Activated CD4-positive, alpha-beta T cell treated with anti-CD3 and anti-CD28 coated beads for 36 hours (primary cell): Measurements from ENCODE around the gene MED20. TPM values are rescaled to one million over a fixed set of nuclear protein-coding genes. Genes with fewer than 3 reads are reported as not detected.
A peak's percentile ranks its signal among the peaks of the same experiment; 100 is the strongest.

Source experiments
- ATAC-seq: fragments of 200-7000 bp; cut with Tn5 transposase; one replicate; pipeline ENCODE4 v1.10.0; 2021; ENCODE audit warnings: mild to moderate bottlenecking, moderate library complexity
- CTCF ChIA-PET: fragments of 350-600 bp; sonication (Branson Sonifier 250); formaldehyde crosslinking; loops from one replicate; lab custom pipeline; 2021; ENCODE audit warnings: antibody characterized with exemption; lab: Charles Lee
- POLR2A ChIA-PET: fragments of 350-600 bp; sonication (Branson Sonifier 250); formaldehyde crosslinking; loops from one replicate; lab custom pipeline; 2021; ENCODE audit warnings: antibody characterized with exemption, inconsistent platforms; lab: Charles Lee
- DNase-seq: peaks from one replicate; pipeline ENCODE4 v3.0.0-alpha.2; 2020
- H3K27ac Mint-ChIP-seq: one replicate; pipeline ENCODE4 v1.8.0; 2021; ENCODE audit warnings: mixed read lengths
- H3K27me3 Mint-ChIP-seq: one replicate; pipeline ENCODE4 v1.8.0; 2021; ENCODE audit warnings: mixed read lengths
- H3K36me3 Mint-ChIP-seq: one replicate; pipeline ENCODE4 v1.8.0; 2021; ENCODE audit warnings: low read depth, mixed read lengths
- H3K4me1 Mint-ChIP-seq: one replicate; pipeline ENCODE4 v1.8.0; 2021; ENCODE audit warnings: mixed read lengths
- H3K4me3 Mint-ChIP-seq: one replicate; pipeline ENCODE4 v1.8.0; 2021; ENCODE audit warnings: mild to moderate bottlenecking, moderate library complexity, mixed read lengths
- H3K9me3 Mint-ChIP-seq: one replicate; pipeline ENCODE4 v1.8.0; 2021; ENCODE audit warnings: low read depth, mixed read lengths
- intact Hi-C, 2 experiments: fragments of 100-400 bp; cut with DNase I in 1 of 2; cut with micrococcal nuclease in 1 of 2; formaldehyde crosslinking; loops; one replicate each; pipeline versions ENCODE4 v1.14.2 to v1.15.1; 2022 to 2024; cut with DNase I, micrococcal nuclease
- total RNA-seq, 2 experiments: library from RNA; stranded (reverse); gene quantifications; one replicate each; pipeline ENCODE4 v1.2.3, GENCODE V29; 2021

The MED20 gene
- total RNA-seq = 10 to 100 TPM; 19.4 to 21.6 TPM

GRCh38 chr6:41920921-41921711 is at the start of gene MED20, which contains the start of gene BYSL:
Gene MED20, minus strand, starts transcription at chr6:41921139. Its CDS starts 121 bp downstream, at chr6:41921018.
Gene BYSL, plus strand, starts transcription at chr6:41921499. Its CDS starts 64 bp downstream, at chr6:41921563.
- H3K4me1 Mint-ChIP-seq = peaks cover 49% of the 10 kb centered on the region
- peaks cover 35% of the 10 kb centered on the region for H3K36me3 Mint-ChIP-seq
- DNase-seq (peak; percentile 96), ATAC-seq (peak; percentile 83)
- H3K4me3 Mint-ChIP-seq = peak within 1 kb of the TSS; percentile 99
- H3K27me3 Mint-ChIP-seq = no peaks in the 10 kb centered on the region
- intact Hi-C loops = loop anchor here (1.0 to 5.0 kb wide), 16 partner anchors 15 to 1008 kb away; partner anchors contain the start of genes MRPS10 (in 2 of the 2), TOMM6 (in 2 of the 2), USP49 (in 2 of the 2) and CCND3 (in 1 of the 2)
- POLR2A ChIA-PET = interaction anchor here (1.0 to 1.4 kb wide), 6 partner anchors 21 to 133 kb away, joined by 3 to 15 read pairs (median 4); partner anchors contain the start of genes CCND3, TAF8 and TOMM6
- H3K9me3 Mint-ChIP-seq = no peaks in the 10 kb centered on the region
- CTCF ChIA-PET = interaction anchor here (0.6 to 11.5 kb wide), 38 partner anchors 9 to 1247 kb away, joined by 3 to 189 read pairs (median 4); partner anchors contain the start of genes CCND3, TAF8, TOMM6 and USP49
- H3K27ac Mint-ChIP-seq = peak within 1 kb of the TSS; percentile 98

- DNase-seq (peak; percentile 84), ATAC-seq (peak; percentile 85)
- Mint-ChIP-seq H3K27me3 (no peaks in the 10 kb centered on the region), H3K4me1 (peaks cover 89% of the 10 kb centered on the region), H3K4me3 (peak overlapping the region; percentile 45), H3K36me3 (peaks cover 21% of the 10 kb centered on the region), H3K9me3 (no peaks in the 10 kb centered on the region), H3K27ac (peak overlapping the region; percentile 93)
- CTCF ChIA-PET = interaction anchor here (1.8 kb wide), 1 partner anchor 28 kb away, joined by 3 read pairs; no protein-coding TSS in a partner anchor
- intact Hi-C loops = loop anchor here (1.0 to 10.0 kb wide), 3 partner anchors 12 to 414 kb away; no protein-coding TSS in a partner anchor
- POLR2A ChIA-PET = no interaction called here
These were observed 49.5 kb upstream of the MED20 start for GRCh38 chr6:41970436-41970846.

GRCh38 chr6:41967312-41968287 is 46.7 kb upstream of the MED20 start:
- peaks cover 3% of the 10 kb centered on the region for H3K9me3 Mint-ChIP-seq
- peak overlapping the region; percentile 92 for H3K27ac Mint-ChIP-seq
- ChIA-PET CTCF (interaction anchor here (0.8 to 2.3 kb wide), 10 partner anchors 10 to 83 kb away, joined by 3 to 14 read pairs (median 4); partner anchors contain the start of gene TAF8), POLR2A (interaction anchor here (0.7 to 1.4 kb wide), 6 partner anchors 9 to 72 kb away, joined by 3 to 7 read pairs (median 5); no protein-coding TSS in a partner anchor)
- peaks cover 18% of the 10 kb centered on the region for H3K36me3 Mint-ChIP-seq
- ATAC-seq (peak; percentile 9), DNase-seq (peak; percentile 14)
- no peak overlapping the region for H3K4me3 Mint-ChIP-seq
- intact Hi-C loops = no loop called here
- peaks cover 89% of the 10 kb centered on the region for H3K4me1 Mint-ChIP-seq
- H3K27me3 Mint-ChIP-seq = no peaks in the 10 kb centered on the region

- ATAC-seq (no peak), DNase-seq (peak; percentile 32)
- Mint-ChIP-seq H3K27ac (peak overlapping the region; percentile 92), H3K4me1 (peaks cover 89% of the 10 kb centered on the region), H3K36me3 (peaks cover 14% of the 10 kb centered on the region), H3K9me3 (peaks cover 3% of the 10 kb centered on the region), H3K27me3 (no peaks in the 10 kb centered on the region), H3K4me3 (no peak overlapping the region)
- intact Hi-C loops = no loop called here
- POLR2A ChIA-PET = interaction anchor here (0.7 to 1.4 kb wide), 3 partner anchors 10 to 73 kb away, joined by 3 to 7 read pairs (median 6); no protein-coding TSS in a partner anchor
- CTCF ChIA-PET = interaction anchor here (0.6 to 2.3 kb wide), 6 partner anchors 11 to 84 kb away, joined by 3 to 14 read pairs (median 6); partner anchors contain the start of genes CCND3 and TAF8
These were observed 46.0 kb upstream of the MED20 start for GRCh38 chr6:41966961-41967311.

- peak overlapping the region; percentile 75 for H3K27ac Mint-ChIP-seq
- no peaks in the 10 kb centered on the region for H3K27me3 Mint-ChIP-seq
- CTCF ChIA-PET = interaction anchor here (0.6 to 1.6 kb wide), 5 partner anchors 18 to 75 kb away, joined by 3 to 8 read pairs (median 4); partner anchors contain the start of gene CCND3
- POLR2A ChIA-PET = no interaction called here
- peaks cover 92% of the 10 kb centered on the region for H3K4me1 Mint-ChIP-seq
- H3K4me3 Mint-ChIP-seq = no peak overlapping the region
- DNase-seq (peak; percentile 9), ATAC-seq (no peak)
- H3K9me3 Mint-ChIP-seq = peaks cover 5% of the 10 kb centered on the region
- intact Hi-C loops = no loop called here
- peaks cover 20% of the 10 kb centered on the region for H3K36me3 Mint-ChIP-seq
These were observed 45.4 kb upstream of the MED20 start for GRCh38 chr6:41966214-41966920.

GRCh38 chr6:41965429-41966213 is 44.7 kb upstream of the MED20 start:
- ChIA-PET CTCF (interaction anchor here (0.7 to 2.6 kb wide), 5 partner anchors 12 to 76 kb away, joined by 3 to 11 read pairs (median 4); partner anchors contain the start of gene CCND3), POLR2A (no interaction called here)
- no peaks in the 10 kb centered on the region for H3K27me3 Mint-ChIP-seq
- H3K27ac Mint-ChIP-seq = peak overlapping the region; percentile 81
- DNase-seq (peak; percentile 5), ATAC-seq (no peak)
- intact Hi-C loops = no loop called here
- peaks cover 5% of the 10 kb centered on the region for H3K9me3 Mint-ChIP-seq
- H3K4me3 Mint-ChIP-seq = no peak overlapping the region
- peaks cover 19% of the 10 kb centered on the region for H3K36me3 Mint-ChIP-seq
- peaks cover 92% of the 10 kb centered on the region for H3K4me1 Mint-ChIP-seq

GRCh38 chr6:41964201-41964887 is 43.4 kb upstream of the MED20 start:
- peaks cover 95% of the 10 kb centered on the region for H3K4me1 Mint-ChIP-seq
- no peak overlapping the region for H3K4me3 Mint-ChIP-seq
- H3K27me3 Mint-ChIP-seq = no peaks in the 10 kb centered on the region

GRCh38 chr6:41963371-41963770 is 42.4 kb upstream of the MED20 start:
- no peak overlapping the region for H3K4me3 Mint-ChIP-seq
- POLR2A ChIA-PET = interaction anchor here (0.5 to 1.1 kb wide), 2 partner anchors 9 to 76 kb away, joined by 3 to 6 read pairs; no protein-coding TSS in a partner anchor
- peaks cover 8% of the 10 kb centered on the region for H3K9me3 Mint-ChIP-seq
- peaks cover 39% of the 10 kb centered on the region for H3K36me3 Mint-ChIP-seq
- peak overlapping the region; percentile 86 for H3K27ac Mint-ChIP-seq
- ATAC-seq = peak; percentile 11
- peak; percentile 43 for DNase-seq
- no peaks in the 10 kb centered on the region for H3K27me3 Mint-ChIP-seq
- intact Hi-C loops = loop anchor here in 1 of 2 experiments (5.0 kb wide), 1 partner anchor 49 kb away; no protein-coding TSS in a partner anchor
- peaks cover 96% of the 10 kb centered on the region for H3K4me1 Mint-ChIP-seq
- CTCF ChIA-PET = interaction anchor here (0.6 to 2.6 kb wide), 13 partner anchors 14 to 80 kb away, joined by 3 to 11 read pairs (median 4); no protein-coding TSS in a partner anchor

More at GRCh38 chr6:41964201-41964887, 43.4 kb upstream of the MED20 start:
- Mint-ChIP-seq H3K9me3 (peaks cover 5% of the 10 kb centered on the region), H3K36me3 (peaks cover 29% of the 10 kb centered on the region), H3K27ac (peak overlapping the region; percentile 86)
- CTCF ChIA-PET = interaction anchor here (0.8 to 2.6 kb wide), 10 partner anchors 13 to 81 kb away, joined by 3 to 11 read pairs (median 4); no protein-coding TSS in a partner anchor
- POLR2A ChIA-PET = no interaction called here
- DNase-seq (peak; percentile 59), ATAC-seq (peak; percentile 48)
- intact Hi-C loops = loop anchor here in 1 of 2 experiments (5.0 kb wide), 1 partner anchor 48 kb away; no protein-coding TSS in a partner anchor
